BE2C (cell line): ENCODE data around the gene REXO1.

Experiments used
- DNase-seq: peaks from one replicate; pipeline ENCODE4 v3.0.0-alpha.2; 2020
- H3K27me3 ChIP-seq: fragments of 250-450 bp; sonication (Bioruptor Pico); 2 replicates; pipeline ENCODE4 v1.5.1; 2020; ENCODE audit warnings: mild to moderate bottlenecking
- H3K36me3 ChIP-seq: fragments of 250-450 bp; sonication (Bioruptor Pico); 2 replicates; pipeline ENCODE4 v1.5.1; 2020; ENCODE audit warnings: mild to moderate bottlenecking
- H3K4me1 ChIP-seq: fragments of 250-450 bp; sonication (Bioruptor Pico); 2 replicates; pipeline ENCODE4 v1.5.1; 2020
- H3K4me3 ChIP-seq: 2 replicates; pipeline ENCODE4 v1.5.1; 2011; ENCODE audit warnings: low read depth, low read length
- H3K9me3 ChIP-seq: fragments of 250-450 bp; sonication (Bioruptor Pico); 2 replicates; pipeline ENCODE4 v1.5.1; 2020
- TF ChIP-seq, protein P1 (sequence below): IDR thresholded peaks from 2 replicates; pipeline ENCODE4 v1.5.1; 2012; ENCODE audit warnings: mild to moderate bottlenecking, low read depth, low read length

The REXO1 gene

DNA sequence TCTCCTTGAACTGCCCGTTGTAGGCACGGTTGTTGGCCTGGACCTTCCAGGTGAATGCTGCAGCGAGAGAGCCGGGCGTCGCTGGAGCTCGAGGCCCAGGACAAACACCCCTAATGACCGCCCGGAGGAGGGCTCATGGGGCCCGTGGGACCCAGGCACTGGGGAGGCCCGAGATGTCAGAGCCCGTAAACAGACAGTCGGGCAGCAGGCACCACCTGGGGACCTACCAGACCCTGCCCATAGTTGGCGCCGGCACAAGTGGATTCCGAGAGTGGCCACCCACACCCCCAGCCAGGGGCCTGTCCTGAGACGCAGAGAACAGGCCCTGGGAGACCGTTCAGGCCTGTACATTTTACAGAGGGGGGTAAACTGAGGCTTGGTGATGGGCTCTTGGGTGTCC, 38.6 kb downstream of the REXO1 start:
- Histone ChIP-seq H3K4me1 (no peaks in the 10 kb centered on the region), H3K4me3 (no peak overlapping the region), H3K36me3 (peaks cover 2% of the 10 kb centered on the region; the same call in 1 of the 2 replicates), H3K27me3 (no peaks in the 10 kb centered on the region), H3K9me3 (no peaks in the 10 kb centered on the region)
- TF ChIP-seq, protein P1, sequence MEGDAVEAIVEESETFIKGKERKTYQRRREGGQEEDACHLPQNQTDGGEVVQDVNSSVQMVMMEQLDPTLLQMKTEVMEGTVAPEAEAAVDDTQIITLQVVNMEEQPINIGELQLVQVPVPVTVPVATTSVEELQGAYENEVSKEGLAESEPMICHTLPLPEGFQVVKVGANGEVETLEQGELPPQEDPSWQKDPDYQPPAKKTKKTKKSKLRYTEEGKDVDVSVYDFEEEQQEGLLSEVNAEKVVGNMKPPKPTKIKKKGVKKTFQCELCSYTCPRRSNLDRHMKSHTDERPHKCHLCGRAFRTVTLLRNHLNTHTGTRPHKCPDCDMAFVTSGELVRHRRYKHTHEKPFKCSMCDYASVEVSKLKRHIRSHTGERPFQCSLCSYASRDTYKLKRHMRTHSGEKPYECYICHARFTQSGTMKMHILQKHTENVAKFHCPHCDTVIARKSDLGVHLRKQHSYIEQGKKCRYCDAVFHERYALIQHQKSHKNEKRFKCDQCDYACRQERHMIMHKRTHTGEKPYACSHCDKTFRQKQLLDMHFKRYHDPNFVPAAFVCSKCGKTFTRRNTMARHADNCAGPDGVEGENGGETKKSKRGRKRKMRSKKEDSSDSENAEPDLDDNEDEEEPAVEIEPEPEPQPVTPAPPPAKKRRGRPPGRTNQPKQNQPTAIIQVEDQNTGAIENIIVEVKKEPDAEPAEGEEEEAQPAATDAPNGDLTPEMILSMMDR = no peak
- DNase-seq = peak; percentile 15

DNA sequence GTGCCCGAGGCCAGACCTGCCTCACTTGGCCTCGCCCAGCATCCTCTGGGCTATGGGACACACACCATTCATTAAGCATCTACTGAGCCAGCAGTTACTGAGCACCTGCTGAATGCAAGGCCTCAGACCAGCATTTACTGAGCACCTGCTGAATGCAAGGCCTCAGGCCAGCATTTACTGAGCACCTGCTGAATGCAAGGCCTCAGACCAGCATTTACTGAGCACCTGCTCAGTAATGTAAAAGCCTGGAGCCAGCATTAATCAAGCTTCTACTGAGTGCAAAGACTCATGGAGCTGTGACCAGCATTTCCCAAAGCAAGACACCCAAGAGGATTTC, 39.9 kb downstream of the REXO1 start:
- H3K27me3 ChIP-seq = no peaks in the 10 kb centered on the region
- no peak for DNase-seq
- H3K36me3 ChIP-seq = no peaks in the 10 kb centered on the region
- TF ChIP-seq, protein P1 = no peak
- H3K9me3 ChIP-seq = no peaks in the 10 kb centered on the region
- no peaks in the 10 kb centered on the region for H3K4me1 ChIP-seq
- H3K4me3 ChIP-seq = no peak overlapping the region

DNA sequence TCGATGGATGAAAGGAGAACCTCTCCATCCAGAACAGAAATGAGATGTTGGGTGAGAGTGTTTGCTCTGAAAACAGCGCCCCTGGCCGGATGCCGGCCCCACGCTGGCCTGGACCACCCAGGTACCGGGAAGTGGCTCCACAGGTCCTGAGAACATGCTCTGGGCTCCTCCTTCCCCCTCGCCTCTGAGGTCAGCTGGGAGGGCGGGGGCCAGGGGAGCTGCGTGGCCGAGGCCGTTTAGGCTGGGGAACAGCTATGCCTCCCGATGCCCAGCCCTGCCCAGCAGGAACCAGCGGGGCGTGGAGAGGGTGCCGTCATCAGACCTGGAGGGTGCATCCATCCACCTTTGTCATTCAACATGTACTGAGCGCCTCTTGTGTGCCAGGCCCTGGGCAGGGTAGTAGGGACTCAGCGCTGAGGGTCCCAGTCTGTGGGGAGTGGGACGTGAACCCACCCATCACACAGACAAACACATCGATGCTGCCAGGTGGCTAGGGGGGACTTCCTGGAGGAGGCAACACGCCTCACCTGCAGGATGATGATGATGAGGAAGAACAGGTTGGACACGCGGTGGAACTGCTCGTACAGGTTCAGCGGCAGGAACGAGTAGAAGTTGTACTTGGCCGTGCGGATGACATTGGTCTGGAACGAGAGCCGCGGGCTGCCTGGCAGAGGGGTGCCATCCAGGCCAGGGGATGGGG, 40.4 kb downstream of the REXO1 start:
- H3K4me1 ChIP-seq = no peaks in the 10 kb centered on the region
- TF ChIP-seq, protein P1 = no peak
- H3K27me3 ChIP-seq = no peaks in the 10 kb centered on the region
- H3K9me3 ChIP-seq = no peaks in the 10 kb centered on the region
- H3K4me3 ChIP-seq = no peak overlapping the region
- peak; percentile 15 for DNase-seq
- H3K36me3 ChIP-seq = no peaks in the 10 kb centered on the region

DNA sequence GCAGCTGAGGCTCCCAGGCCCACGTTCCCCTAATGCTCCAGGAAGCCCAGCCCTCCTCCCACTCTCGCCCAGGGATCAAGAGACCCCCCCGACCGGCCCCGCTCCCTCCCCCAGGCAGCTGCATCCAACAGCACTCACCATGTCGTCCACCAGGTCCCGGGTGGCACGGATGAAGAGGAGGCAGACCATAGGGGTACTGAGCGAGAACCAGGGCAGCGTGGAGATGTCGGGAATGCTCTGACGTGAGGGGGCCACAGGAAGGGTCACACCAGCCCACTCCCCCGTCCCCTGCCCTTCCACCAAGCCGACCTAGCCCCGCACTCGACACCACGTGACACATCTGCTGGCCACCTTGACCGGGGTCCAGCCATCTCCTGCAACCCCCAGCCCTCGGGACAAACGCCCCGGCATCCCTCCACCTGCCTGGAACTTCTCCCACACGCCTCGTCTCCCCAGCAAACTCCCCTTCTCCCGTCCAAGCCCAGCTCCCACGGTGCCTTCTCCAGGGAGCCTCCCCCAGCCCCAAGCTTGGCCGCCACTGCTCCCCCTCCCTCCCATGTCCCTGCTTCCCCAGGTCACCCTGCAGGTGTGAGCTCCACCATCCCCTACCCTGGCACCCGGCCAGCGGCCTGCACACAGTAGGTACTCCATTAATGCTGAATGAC, 41.1 kb downstream of the REXO1 start:
- no peaks in the 10 kb centered on the region for H3K36me3 ChIP-seq
- TF ChIP-seq, protein P1 = no peak
- H3K9me3 ChIP-seq = no peaks in the 10 kb centered on the region
- H3K4me3 ChIP-seq = no peak overlapping the region
- H3K27me3 ChIP-seq = no peaks in the 10 kb centered on the region
- no peaks in the 10 kb centered on the region for H3K4me1 ChIP-seq
- DNase-seq = peak; percentile 11

DNA sequence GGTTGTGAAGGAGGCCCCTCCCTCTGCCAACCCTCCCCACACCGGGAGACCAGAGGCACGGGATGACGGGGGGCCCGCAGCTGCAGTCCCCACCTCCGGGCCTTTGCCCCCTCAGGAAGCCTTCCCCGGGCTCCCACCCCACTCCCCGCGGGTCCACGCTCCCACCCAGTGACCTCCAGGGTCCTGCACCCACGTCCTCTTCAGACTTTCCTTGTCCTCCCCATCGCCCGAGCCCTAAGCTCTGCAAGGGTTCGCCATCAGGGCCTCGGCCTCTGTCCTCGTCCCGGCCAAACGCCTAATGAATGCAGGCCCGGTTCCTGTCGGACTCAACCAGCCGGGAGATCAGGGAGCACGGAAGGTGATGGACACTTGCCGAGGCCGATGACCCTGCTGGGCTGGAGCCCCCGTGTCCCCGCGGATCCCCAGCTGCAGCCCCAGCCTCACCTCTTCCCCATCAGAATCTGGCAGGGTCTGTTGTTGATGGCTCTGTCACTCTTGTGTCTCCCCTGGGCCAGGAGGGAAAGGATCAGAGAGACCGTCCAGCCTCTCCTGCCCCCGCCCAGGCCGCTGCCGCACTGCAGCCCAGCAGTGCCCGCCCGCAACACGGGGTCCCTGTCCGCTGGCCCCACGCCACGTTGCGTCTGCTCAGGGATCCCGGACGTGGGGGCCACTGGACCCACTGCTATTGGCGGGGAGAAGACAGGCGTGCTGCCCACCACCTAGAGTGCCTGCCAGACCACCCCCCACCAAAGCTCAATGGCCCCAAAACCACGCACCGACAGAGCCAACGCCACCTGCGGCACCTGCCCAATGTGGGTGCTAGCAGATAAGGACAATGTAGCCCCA, 41.9 kb downstream of the REXO1 start:
- no peak for DNase-seq
- Histone ChIP-seq H3K36me3 (no peaks in the 10 kb centered on the region), H3K4me3 (no peak overlapping the region), H3K27me3 (no peaks in the 10 kb centered on the region), H3K4me1 (no peaks in the 10 kb centered on the region), H3K9me3 (no peaks in the 10 kb centered on the region)
- TF ChIP-seq, protein P1 = no peak
